Endodermal cell (in vitro differentiated cells): ENCODE results near the gene GAB2. TPM values are rescaled to one million over a fixed set of nuclear protein-coding genes. Genes with fewer than 3 reads are reported as not detected.

Source experiments
- DNase-seq: peaks from one replicate; pipeline ENCODE4 v3.0.0-alpha.2; 2017
- H3K27ac ChIP-seq: 2 replicates; pipeline ENCODE4 v1.5.1; 2013; ENCODE audit warnings: mild to moderate bottlenecking, low read depth, low read length, moderate library complexity
- H3K27me3 ChIP-seq: 2 replicates; pipeline ENCODE4 v1.6.1; 2013; ENCODE audit warnings: mild to moderate bottlenecking, low read length, moderate library complexity; ENCODE audit not compliant: insufficient read depth, control insufficient read depth, poor library complexity, severe bottlenecking
- H3K36me3 ChIP-seq: 2 replicates; pipeline ENCODE4 v1.7.0; 2013; ENCODE audit warnings: mild to moderate bottlenecking, low read length, moderate library complexity; ENCODE audit not compliant: control insufficient read depth, insufficient read depth
- H3K4me1 ChIP-seq: one replicate; pipeline ENCODE4 v1.7.0; 2013; ENCODE audit warnings: low read length; ENCODE audit not compliant: control insufficient read depth, insufficient read depth
- H3K4me3 ChIP-seq: 2 replicates; pipeline ENCODE4 v1.5.1; 2013; ENCODE audit warnings: mild to moderate bottlenecking, low read length, moderate library complexity
- H3K9ac ChIP-seq: 2 replicates; pipeline ENCODE4 v1.6.1; 2013; ENCODE audit warnings: mild to moderate bottlenecking, low read length, moderate library complexity; ENCODE audit not compliant: poor library complexity, severe bottlenecking; ENCODE audit errors: extremely low read depth
- H3K9me3 ChIP-seq: 2 replicates; pipeline ENCODE4 v1.6.1; 2013; ENCODE audit warnings: mild to moderate bottlenecking, low read length, moderate library complexity; ENCODE audit not compliant: control insufficient read depth
- H3K27ac Mint-ChIP-seq: 2 replicates; pipeline ENCODE4 v1.8.0; 2020; ENCODE audit warnings: mixed read lengths
- H3K27me3 Mint-ChIP-seq: 2 replicates; pipeline ENCODE4 v1.8.0; 2021; ENCODE audit warnings: mild to moderate bottlenecking, mixed read lengths; ENCODE audit not compliant: insufficient read depth
- H3K36me3 Mint-ChIP-seq: 2 replicates; pipeline ENCODE4 v1.8.0; 2020; ENCODE audit warnings: low read depth, mixed read lengths
- H3K4me1 Mint-ChIP-seq: 2 replicates; pipeline ENCODE4 v1.8.0; 2020; ENCODE audit warnings: mixed read lengths
- H3K4me3 Mint-ChIP-seq: 2 replicates; pipeline ENCODE4 v1.8.0; 2020; ENCODE audit warnings: mild to moderate bottlenecking, moderate library complexity, mixed read lengths
- H3K9me3 Mint-ChIP-seq: 2 replicates; pipeline ENCODE4 v1.8.0; 2020; ENCODE audit warnings: mild to moderate bottlenecking, mixed read lengths
- CTCF ChIP-seq: fragments of 200-600 bp; sonication (generic); conservative IDR thresholded peaks from 2 replicates; pipeline ENCODE4 v1.5.0; 2021; ENCODE audit warnings: antibody characterized with exemption, mild to moderate bottlenecking
- WGBS, 2 experiments: methylation state at CpG; one replicate each; pipeline versions ENCODE4 v1.1.5 to v1.1.7; 2013; ENCODE audit warnings: missing lambda C conversion rate in 2 of 2, mixed read lengths in 1 of 2; ENCODE audit not compliant: insufficient coverage in 1 of 2, insufficient read length in 1 of 2; 5-methylcytosine and 5-hydroxymethylcytosine counted together
- total RNA-seq, 2 donors: library from RNA; stranded (reverse); fragmentation: NEBNext Ultra II Directional in 1 of 2; extraction: Animal tissue kit (Norgen Biotek cat#: 25700) in 1 of 2; gene quantifications; 2 replicates in 1 of 2; 3 replicates in 1 of 2; pipeline ENCODE4 v1.2.1, GENCODE V29; 2021

The GAB2 gene
- total RNA-seq, 2 donors from 2014 or later = 26.9 to 62.8 TPM

- Histone ChIP-seq H3K9ac (no peak overlapping the region), H3K36me3 (peaks cover 50% of the 10 kb centered on the region), H3K4me3 (no peak overlapping the region), H3K27me3 (no peaks in the 10 kb centered on the region), H3K9me3 (no peaks in the 10 kb centered on the region), H3K4me1 (no peaks in the 10 kb centered on the region), H3K27ac (no peak overlapping the region)
- Mint-ChIP-seq H3K27me3 (no peaks in the 10 kb centered on the region), H3K9me3 (peaks cover 1% of the 10 kb centered on the region), H3K36me3 (peaks cover 25% of the 10 kb centered on the region), H3K4me3 (no peak overlapping the region), H3K4me1 (peaks cover 5% of the 10 kb centered on the region), H3K27ac (no peak overlapping the region)
- WGBS, 2 experiments = 100% methylated on average over 1 of the region's 1 CpG; no CpG with 5 or more reads in 1 of the 2 experiments
- TF ChIP-seq CTCF = no peak
- no peak for DNase-seq
Observed at GRCh38 chr11:78251083-78251775, 166.4 kb downstream of the GAB2 start.

GRCh38 chr11:78250099-78250498, 167.5 kb downstream of the GAB2 start:
- Mint-ChIP-seq H3K4me3 (no peak overlapping the region), H3K27me3 (no peaks in the 10 kb centered on the region), H3K9me3 (peaks cover 1% of the 10 kb centered on the region), H3K36me3 (peaks cover 30% of the 10 kb centered on the region), H3K27ac (no peak overlapping the region), H3K4me1 (peaks cover 5% of the 10 kb centered on the region)
- H3K4me1 ChIP-seq = no peaks in the 10 kb centered on the region
- WGBS, 2 experiments = 92 to 96% methylated on average over 8 of the region's 8 CpGs
- no peak overlapping the region for H3K4me3 ChIP-seq
- H3K9me3 ChIP-seq = no peaks in the 10 kb centered on the region
- no peak overlapping the region for H3K9ac ChIP-seq
- DNase-seq = no peak
- TF ChIP-seq CTCF = no peak
- H3K27me3 ChIP-seq = no peaks in the 10 kb centered on the region
- peaks cover 50% of the 10 kb centered on the region for H3K36me3 ChIP-seq
- no peak overlapping the region for H3K27ac ChIP-seq

- H3K4me3 Mint-ChIP-seq = no peak overlapping the region
- Histone ChIP-seq H3K4me1 (no peaks in the 10 kb centered on the region), H3K9ac (no peak overlapping the region), H3K27ac (no peak overlapping the region), H3K36me3 (peaks cover 53% of the 10 kb centered on the region), H3K9me3 (no peaks in the 10 kb centered on the region), H3K27me3 (no peaks in the 10 kb centered on the region), H3K4me3 (no peak overlapping the region)
- TF ChIP-seq CTCF = no peak
- H3K27ac Mint-ChIP-seq = no peak overlapping the region
- no peaks in the 10 kb centered on the region for H3K27me3 Mint-ChIP-seq
- no peak for DNase-seq
- H3K4me1 Mint-ChIP-seq = peaks cover 11% of the 10 kb centered on the region
- H3K36me3 Mint-ChIP-seq = peaks cover 37% of the 10 kb centered on the region
- peaks cover 1% of the 10 kb centered on the region for H3K9me3 Mint-ChIP-seq
Observed at GRCh38 chr11:78248903-78249302, 168.7 kb downstream of the GAB2 start.
